Breast epithelium (tissue), 3 donors: Measurements from ENCODE around the gene SUV39H2.

Source experiments
- CTCF ChIP-seq, 3 donors: fragments of 450-650 bp; IDR thresholded peaks; one replicate each; pipeline ENCODE4 v1.5.1; 2016 to 2017; ENCODE audit warnings: antibody characterized with exemption in 3 of 3, mild to moderate bottlenecking in 3 of 3, moderate library complexity in 3 of 3
- POLR2A ChIP-seq: fragments of 450-650 bp; IDR thresholded peaks from one replicate; pipeline ENCODE4 v1.6.1; 2016; ENCODE audit warnings: antibody characterized with exemption, mild to moderate bottlenecking, moderate library complexity

GRCh38 chr10:14925268-14925667 lies 46.6 kb downstream of the SUV39H2 start:
- TF ChIP-seq CTCF (IDR thresholded peaks at IDR 0.05) (no peak), POLR2A (no peak)
